ENCODE measurements around the gene TSPAN3. TPM values are rescaled to one million over a fixed set of nuclear protein-coding genes. Genes with fewer than 3 reads are reported as not detected.

The TSPAN3 gene
- total RNA-seq, 4 donors from 2014 or later = 330 to 637 (median 593) TPM

- Histone ChIP-seq H3K9me3 (no peaks in the 10 kb centered on the region), H3K27ac (no peak overlapping the region), H3K36me3 (no peaks in the 10 kb centered on the region), H3K4me1 (no peaks in the 10 kb centered on the region), H3K4me3 (replicated peaks in 1 of 3) (no peak overlapping the region), H3K27me3 (no peaks in the 10 kb centered on the region)
- DNase-seq = no peak
- no peak for TF ChIP-seq POLR2A (IDR thresholded peaks at IDR 0.05)
- no peak for TF ChIP-seq CTCF (IDR thresholded peaks at IDR 0.05)
- intact Hi-C loops (cut with DNase I) = no loop called here
- 35 to 58% methylated on average over 7 of the region's 7 CpGs for whole genome bisulfite sequencing, 2 donors
Observed at GRCh38 chr15:77002436-77002835, 68.5 kb downstream of the TSPAN3 start.

GRCh38 chr15:77001966-77002365, 68.9 kb downstream of the TSPAN3 start:
- no peaks in the 10 kb centered on the region for H3K36me3 ChIP-seq
- no peak overlapping the region for H3K27ac ChIP-seq
- intact Hi-C loops (cut with DNase I) = no loop called here
- no peak for TF ChIP-seq POLR2A (IDR thresholded peaks at IDR 0.05)
- no peak for TF ChIP-seq CTCF (IDR thresholded peaks at IDR 0.05)
- no peak overlapping the region for H3K4me3 ChIP-seq (replicated peaks in 1 of 3)
- no peaks in the 10 kb centered on the region for H3K9me3 ChIP-seq
- no peaks in the 10 kb centered on the region for H3K27me3 ChIP-seq
- WGBS, 2 donors = 83 to 93% methylated on average over 4 of the region's 4 CpGs
- no peak for DNase-seq
- no peaks in the 10 kb centered on the region for H3K4me1 ChIP-seq

GRCh38 chr15:77001351-77001750, 69.6 kb downstream of the TSPAN3 start:
- WGBS, 2 donors = 70% methylated on average over 4 of the region's 4 CpGs
- no peak overlapping the region for H3K4me3 ChIP-seq (replicated peaks in 1 of 3)
- H3K9me3 ChIP-seq = no peaks in the 10 kb centered on the region
- H3K4me1 ChIP-seq = no peaks in the 10 kb centered on the region
- intact Hi-C loops (cut with DNase I) = no loop called here
- DNase-seq = no peak
- no peaks in the 10 kb centered on the region for H3K27me3 ChIP-seq
- H3K36me3 ChIP-seq = no peaks in the 10 kb centered on the region
- TF ChIP-seq CTCF (IDR thresholded peaks at IDR 0.05) (no peak), POLR2A (IDR thresholded peaks at IDR 0.05) (no peak)
- H3K27ac ChIP-seq = no peak overlapping the region

GRCh38 chr15:76999996-77000395, 70.9 kb downstream of the TSPAN3 start:
- Histone ChIP-seq H3K36me3 (no peaks in the 10 kb centered on the region), H3K4me1 (no peaks in the 10 kb centered on the region), H3K27me3 (no peaks in the 10 kb centered on the region), H3K27ac (no peak overlapping the region), H3K4me3 (replicated peaks in 1 of 3) (no peak overlapping the region), H3K9me3 (no peaks in the 10 kb centered on the region)
- intact Hi-C loops (cut with DNase I) = no loop called here
- no peak for DNase-seq
- TF ChIP-seq POLR2A (IDR thresholded peaks at IDR 0.05) = no peak
- TF ChIP-seq CTCF (IDR thresholded peaks at IDR 0.05) = no peak
- 74 to 88% methylated on average over 2 of the region's 2 CpGs for WGBS, 2 donors

- intact Hi-C loops (cut with DNase I) = no loop called here
- no peaks in the 10 kb centered on the region for H3K36me3 ChIP-seq
- H3K4me3 ChIP-seq (replicated peaks in 1 of 3) = no peak overlapping the region
- no peaks in the 10 kb centered on the region for H3K27me3 ChIP-seq
- 83% methylated on average over 8 of the region's 8 CpGs for WGBS, 2 donors
- TF ChIP-seq POLR2A (IDR thresholded peaks at IDR 0.05) (no peak), CTCF (IDR thresholded peaks at IDR 0.05) (no peak)
- no peak for DNase-seq
- no peaks in the 10 kb centered on the region for H3K4me1 ChIP-seq
- H3K27ac ChIP-seq = no peak overlapping the region
- H3K9me3 ChIP-seq = no peaks in the 10 kb centered on the region
Observed at GRCh38 chr15:76998663-76999285, 72.1 kb downstream of the TSPAN3 start.
